HG02970 (cell line): ENCODE results near the gene RAB31.

ENCODE experiments used
- ATAC-seq: cut with Tn5 transposase; IDR thresholded peaks from one replicate; pipeline ENCODE4 v1.9.1; 2021; ENCODE audit warnings: mild to moderate bottlenecking, moderate library complexity, moderate number of reproducible peaks; ENCODE audit not compliant: unreplicated experiment, low FRiP score

RAB31 gene

DNA sequence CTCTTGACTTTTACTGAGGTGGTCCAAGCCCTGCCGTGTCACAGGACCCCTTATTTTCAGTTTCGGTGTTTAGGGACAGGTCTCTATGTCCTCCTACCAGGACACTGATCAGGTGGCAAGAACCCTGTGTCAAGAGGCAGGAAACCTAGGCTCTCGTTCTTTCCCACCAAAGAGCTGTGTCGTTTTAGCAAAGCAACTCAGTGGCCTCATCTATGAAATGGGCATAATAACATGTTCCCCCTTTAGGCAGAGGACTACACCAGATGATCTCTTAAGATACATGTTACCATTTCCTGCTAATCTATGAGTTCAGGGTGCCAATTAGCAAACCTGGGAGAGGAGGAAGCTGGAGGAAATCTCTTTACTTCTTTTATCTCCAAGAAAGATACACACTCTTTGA is 1.9 kb downstream of the RAB31 start:
- no peak for ATAC-seq

- no peak for ATAC-seq
Measured at GRCh38 chr18:9711361-9712129, 3.4 kb downstream of the RAB31 start.

GRCh38 chr18:9712130-9712577 is 4.1 kb downstream of the RAB31 start:
- ATAC-seq, result no peak

DNA sequence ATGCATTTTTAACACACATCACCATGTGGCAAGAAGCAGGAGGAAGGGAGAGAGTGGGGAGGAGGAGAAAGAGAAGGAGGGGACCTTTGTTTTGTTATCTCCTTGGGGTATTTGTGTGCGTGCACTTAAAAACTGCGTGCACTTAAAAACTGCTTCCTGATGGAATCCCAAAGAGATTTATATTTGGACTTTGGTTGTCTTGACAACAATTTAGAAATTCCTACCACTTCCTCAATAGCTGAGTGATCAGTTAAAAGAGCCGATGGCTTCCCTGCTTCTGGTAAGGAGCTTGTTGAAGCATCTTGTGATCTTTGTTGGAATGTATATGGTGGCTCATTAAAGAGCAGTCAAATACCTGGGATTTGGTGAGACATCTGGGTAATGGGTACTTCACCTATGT is 4.5 kb downstream of the RAB31 start:
- no peak for ATAC-seq

DNA sequence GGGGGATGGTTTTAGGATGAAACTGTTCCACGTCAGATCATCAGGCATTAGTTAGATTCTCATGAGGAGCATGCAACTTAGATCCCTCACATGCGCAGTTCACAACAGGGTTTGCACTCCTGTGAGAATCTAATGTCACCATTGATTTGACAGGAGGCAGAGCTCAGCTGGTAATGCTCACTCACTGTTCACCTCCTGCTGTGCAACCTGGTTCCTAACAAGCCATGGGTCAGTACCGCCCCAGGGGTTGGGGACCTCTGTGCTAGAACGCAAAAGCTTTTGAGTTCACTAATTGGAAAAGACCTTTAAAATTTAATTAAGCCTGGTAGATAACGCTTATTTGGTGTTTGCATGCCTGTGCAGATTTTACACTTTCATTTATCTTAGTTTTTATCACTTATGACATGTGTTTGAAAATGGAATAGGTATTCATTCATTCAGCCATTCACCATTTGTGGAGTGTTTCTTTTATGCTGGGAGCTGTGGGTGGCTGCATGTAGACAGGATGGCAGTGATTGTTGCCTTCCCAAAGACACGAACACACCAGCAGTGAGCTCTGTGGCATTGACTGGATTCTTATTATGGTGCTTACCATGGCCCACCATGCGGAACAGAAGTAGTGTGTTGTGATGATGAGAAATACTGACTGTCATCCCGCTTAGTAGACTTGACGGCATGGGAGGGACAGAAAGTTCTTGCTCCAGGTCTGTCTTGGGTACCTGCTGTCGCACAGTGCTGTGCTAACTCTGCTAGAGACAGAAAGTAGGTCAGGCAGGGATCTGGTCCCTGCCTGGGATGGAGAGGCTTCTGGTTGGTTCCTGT is 6.4 kb downstream of the RAB31 start:
- no peak for ATAC-seq

- no peak for ATAC-seq
Measured at GRCh38 chr18:9715088-9715343, 6.9 kb downstream of the RAB31 start.

- no peak for ATAC-seq
Measured at GRCh38 chr18:9715978-9716774, 8.1 kb downstream of the RAB31 start.

- ATAC-seq, result no peak
Measured at GRCh38 chr18:9716780-9717563, 8.9 kb downstream of the RAB31 start.

DNA sequence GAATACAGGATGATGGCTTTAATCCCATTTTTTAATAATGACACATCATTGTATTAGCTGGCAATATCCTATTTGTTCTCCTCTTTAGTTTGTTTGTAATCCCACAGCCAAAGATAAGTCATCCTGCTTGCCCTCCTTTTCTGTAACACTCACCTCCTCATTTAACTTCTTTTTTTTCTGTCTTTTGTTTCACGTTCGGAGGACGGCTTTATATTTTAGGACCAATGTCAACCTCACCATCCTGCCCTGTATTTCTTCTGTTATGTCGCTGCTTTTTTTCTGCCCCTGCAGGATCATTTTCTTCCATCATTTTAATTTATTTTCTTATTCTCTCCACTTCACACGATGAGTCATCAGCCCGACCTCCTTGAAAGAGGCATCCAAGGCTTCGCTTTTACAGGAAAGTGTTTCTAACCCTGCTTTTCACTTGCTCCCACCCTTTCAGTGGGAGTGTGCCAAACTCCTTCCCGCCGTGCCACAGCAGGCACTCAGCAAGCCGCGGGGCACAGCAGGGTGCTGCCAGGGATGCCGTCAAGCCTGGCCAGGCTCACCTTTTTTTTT is 11.4 kb downstream of the RAB31 start:
- ATAC-seq, result no peak

DNA sequence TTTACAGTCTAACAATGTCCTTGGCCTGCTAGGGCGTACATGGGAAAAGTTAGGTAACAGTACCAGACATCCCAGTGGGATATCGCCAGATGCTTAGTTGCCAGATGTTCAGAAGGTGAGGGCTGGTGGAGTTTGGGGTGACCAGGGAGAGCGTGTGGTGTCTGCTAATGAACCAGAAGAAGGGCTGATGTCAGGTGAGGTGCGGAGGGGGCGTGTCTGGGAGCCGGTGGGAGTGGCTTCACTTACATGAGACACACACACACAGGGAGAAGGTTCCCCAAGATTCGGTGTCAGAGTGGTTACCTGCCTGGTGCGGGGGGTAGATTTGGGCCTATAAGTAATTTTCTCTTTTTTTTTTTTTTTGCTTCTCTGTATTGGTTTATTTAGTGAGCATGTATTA is 12.2 kb downstream of the RAB31 start:
- no peak for ATAC-seq

- no peak for ATAC-seq
Measured at GRCh38 chr18:9721893-9722550, 13.9 kb downstream of the RAB31 start.

- no peak for ATAC-seq
Measured at GRCh38 chr18:9722691-9723090, 14.6 kb downstream of the RAB31 start.

DNA sequence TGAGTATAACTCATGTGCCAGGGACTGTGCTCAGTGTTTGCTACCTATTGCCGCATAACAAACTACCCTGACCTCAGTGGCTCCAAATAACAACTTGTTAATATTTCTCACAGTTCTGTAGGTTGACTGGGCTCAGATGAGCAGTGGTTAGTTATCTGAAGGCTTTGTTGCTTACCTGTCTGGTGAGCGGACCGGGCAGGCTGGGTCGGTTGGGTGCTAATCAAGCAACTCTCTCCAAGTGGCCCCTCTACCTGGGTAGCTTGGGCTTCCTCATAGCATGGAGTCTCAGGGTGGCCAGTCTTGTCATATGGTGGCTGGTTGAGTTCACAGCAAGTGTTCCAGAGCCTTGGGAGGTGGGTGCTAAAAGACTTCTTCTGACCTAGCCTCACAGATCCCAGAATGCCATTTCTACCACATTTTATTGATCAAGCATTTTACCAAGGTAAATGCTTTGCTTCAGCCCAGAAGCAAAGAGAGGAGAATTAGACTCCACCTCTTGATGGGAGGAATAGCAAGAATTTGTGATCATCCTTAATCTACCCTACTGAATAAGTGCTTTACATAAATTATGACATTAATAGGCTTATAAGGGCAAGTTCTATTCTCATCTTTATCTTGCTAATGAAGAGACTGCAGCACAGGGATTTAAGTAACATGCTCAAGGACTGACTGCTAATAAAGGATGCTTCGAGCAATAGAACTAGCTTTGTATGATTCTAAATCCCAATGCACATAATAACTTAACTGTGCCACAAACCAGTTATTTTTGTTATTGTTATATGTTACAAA is 16.9 kb downstream of the RAB31 start:
- ATAC-seq, result no peak

DNA sequence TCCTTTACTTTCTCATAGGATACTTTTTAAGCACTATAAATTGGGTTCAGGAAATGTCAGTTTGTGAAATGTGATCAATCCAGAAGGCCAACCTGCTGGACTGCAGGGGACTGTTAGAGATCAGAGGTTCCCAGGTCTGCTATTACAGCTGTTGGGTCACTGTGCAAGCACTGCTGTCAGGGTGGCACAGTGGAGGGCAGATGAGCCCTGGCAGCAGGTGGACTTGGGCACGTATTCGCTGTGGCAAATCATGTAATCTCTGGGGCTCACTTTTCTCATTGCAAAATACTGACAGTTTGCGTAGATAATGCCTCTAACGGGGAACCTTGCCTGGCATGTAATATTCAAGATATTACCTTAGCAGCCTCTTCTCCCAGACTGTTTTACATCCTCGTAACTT is 18.1 kb downstream of the RAB31 start:
- no peak for ATAC-seq

GRCh38 chr18:9726936-9727335 is 18.8 kb downstream of the RAB31 start:
- ATAC-seq, result no peak

- ATAC-seq, result no peak
Measured at GRCh38 chr18:9730786-9731185, 22.7 kb downstream of the RAB31 start.

DNA sequence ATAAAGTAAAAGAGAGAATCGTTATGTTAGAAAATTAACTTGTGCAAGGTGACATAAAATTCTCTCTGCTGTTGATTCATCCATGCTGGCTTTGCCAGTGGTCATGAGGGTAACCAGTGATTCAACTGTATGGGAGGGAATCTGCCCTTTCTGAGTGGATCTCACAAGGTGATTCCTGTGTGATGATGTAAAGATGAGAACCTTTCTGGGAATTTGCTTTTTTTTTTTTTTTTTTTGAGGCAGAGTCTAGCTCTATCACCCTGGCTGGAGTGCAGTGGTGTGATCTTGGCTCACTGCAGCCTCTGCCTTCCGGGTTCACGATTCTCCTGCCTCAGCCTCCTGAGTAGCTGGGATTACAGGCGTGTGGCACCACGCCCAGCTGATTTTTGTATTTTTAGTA is 23.3 kb downstream of the RAB31 start:
- ATAC-seq, result no peak

DNA sequence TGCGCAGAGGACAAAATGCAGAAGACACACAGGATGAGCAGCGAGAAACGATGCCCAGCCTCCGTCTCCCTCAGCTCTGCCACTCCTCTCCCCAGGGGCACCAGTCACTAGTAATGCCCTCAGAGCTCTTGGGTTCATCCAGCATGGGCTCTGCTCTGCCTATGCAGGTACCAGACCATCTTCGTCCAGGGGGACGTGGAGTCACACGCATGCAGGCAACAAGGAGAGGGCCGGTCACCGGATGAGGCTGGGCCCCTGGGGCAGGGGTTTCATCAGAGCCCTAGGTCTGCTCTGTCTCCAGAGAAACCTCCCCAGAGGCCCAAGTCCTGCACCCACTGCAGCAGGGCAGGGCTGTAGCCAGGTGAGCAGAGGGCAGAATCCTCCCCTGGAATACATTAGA is 23.9 kb downstream of the RAB31 start:
- no peak for ATAC-seq

DNA sequence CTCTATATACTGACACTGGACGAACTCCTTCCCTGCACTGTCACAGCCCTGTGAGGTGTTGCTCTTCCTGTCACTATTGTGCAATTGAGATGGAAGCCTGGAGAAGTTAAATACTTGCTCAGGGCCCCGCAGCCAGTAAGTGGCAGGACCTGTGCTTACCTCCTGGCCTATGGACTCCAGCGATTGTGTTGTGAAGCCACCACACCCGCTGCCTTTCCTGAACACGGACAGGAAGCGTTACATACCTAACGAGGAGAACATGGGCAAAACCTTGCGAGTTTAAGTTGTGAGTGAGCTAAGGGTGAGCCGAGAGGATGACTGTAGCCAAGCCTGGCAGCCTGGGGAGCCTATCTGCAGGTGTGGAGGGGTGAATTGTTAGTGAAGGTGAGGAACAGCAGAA is 26.1 kb downstream of the RAB31 start:
- no peak for ATAC-seq
